Islet of Langerhans (tissue), 1 donor: Measurements from ENCODE around the gene FANCD2.
"Not testable (repeated sequence)": the region's sequence is repeated elsewhere in the genome, so short reads cannot be mapped to it uniquely, and the experiment has no call there.

Experiments
- FAIRE-seq: peaks from one replicate; lab custom pipeline; 2011; peaks lifted over from hg19 to GRCh38; lab: Jason Lieb, UNC

FANCD2 gene

GRCh38 chr3:10108091-10108490, 81.9 kb downstream of the FANCD2 start, which contains the start of gene FANCD2OS:
TSS of gene FANCD2OS (minus strand) at chr3:10108255. CDS start at chr3:10104774, 3,481 bp downstream.
- no peak for FAIRE-seq

GRCh38 chr3:10115326-10116137, 89.3 kb downstream of the FANCD2 start, which contains the start of gene BRK1:
TSS of gene BRK1 (plus strand) at chr3:10115675. CDS start at chr3:10115702, 27 bp downstream.
- FAIRE-seq = peak; percentile 45

GRCh38 chr3:10116138-10116460, 89.9 kb downstream of the FANCD2 start:
- no peak for FAIRE-seq

- FAIRE-seq = no peak
Observed at GRCh38 chr3:10116928-10117327, 90.7 kb downstream of the FANCD2 start.

- no peak for FAIRE-seq
Observed at GRCh38 chr3:10119376-10119775, 93.1 kb downstream of the FANCD2 start.

GRCh38 chr3:10121064-10121463, 94.8 kb downstream of the FANCD2 start:
- no peak for FAIRE-seq

- FAIRE-seq = no peak
Observed at GRCh38 chr3:10122724-10123123, 96.5 kb downstream of the FANCD2 start.

- FAIRE-seq = not testable (repeated sequence)
Observed at GRCh38 chr3:10135872-10136271, 109.6 kb downstream of the FANCD2 start.

- FAIRE-seq = no peak
Observed at GRCh38 chr3:10136426-10137005, 110.3 kb downstream of the FANCD2 start.

GRCh38 chr3:10137178-10137577, 110.9 kb downstream of the FANCD2 start:
- FAIRE-seq = no peak

- FAIRE-seq = no peak
Observed at GRCh38 chr3:10140996-10141546, 114.8 kb downstream of the FANCD2 start.

GRCh38 chr3:10142707-10143560, 116.7 kb downstream of the FANCD2 start:
- no peak for FAIRE-seq

- FAIRE-seq = no peak
Observed at GRCh38 chr3:10145685-10146084, 119.4 kb downstream of the FANCD2 start.

GRCh38 chr3:10149226-10149625, 123.0 kb downstream of the FANCD2 start:
- no peak for FAIRE-seq

GRCh38 chr3:10150987-10151386, 124.8 kb downstream of the FANCD2 start:
- no peak for FAIRE-seq
